Measurements from ENCODE around the gene TMEM234. TPM values are rescaled to one million over a fixed set of nuclear protein-coding genes. Genes with fewer than 3 reads are reported as not detected.

Gene TMEM234
- total RNA-seq, 1 donor from 2014 or later = 27.9 TPM

- no peak overlapping the region for H3K4me3 Mint-ChIP-seq (ENCODE audit: unreplicated experiment)
- no peak for DNase-seq (ENCODE audit: extremely low spot score, unreplicated experiment)
- peak overlapping the region; percentile 27 for H3K27ac Mint-ChIP-seq (ENCODE audit: unreplicated experiment)
- no peaks in the 10 kb centered on the region for H3K27me3 Mint-ChIP-seq (ENCODE audit: unreplicated experiment)
- H3K36me3 Mint-ChIP-seq (ENCODE audit: unreplicated experiment) = peaks cover 30% of the 10 kb centered on the region
- H3K4me1 Mint-ChIP-seq (ENCODE audit: unreplicated experiment) = peaks cover 32% of the 10 kb centered on the region
- TF ChIP-seq CTCF (IDR thresholded peaks at IDR 0.05) = no peak
- no peaks in the 10 kb centered on the region for H3K9me3 Mint-ChIP-seq (ENCODE audit: unreplicated experiment)
Observed at GRCh38 chr1:32197074-32197473, 25.1 kb downstream of the TMEM234 start.

- peak overlapping the region; percentile 27 for H3K27ac Mint-ChIP-seq (ENCODE audit: unreplicated experiment)
- no peak overlapping the region for H3K4me3 Mint-ChIP-seq (ENCODE audit: unreplicated experiment)
- H3K4me1 Mint-ChIP-seq (ENCODE audit: unreplicated experiment) = peaks cover 23% of the 10 kb centered on the region
- H3K36me3 Mint-ChIP-seq (ENCODE audit: unreplicated experiment) = peaks cover 39% of the 10 kb centered on the region
- no peak for DNase-seq (ENCODE audit: extremely low spot score, unreplicated experiment)
- no peaks in the 10 kb centered on the region for H3K27me3 Mint-ChIP-seq (ENCODE audit: unreplicated experiment)
- no peaks in the 10 kb centered on the region for H3K9me3 Mint-ChIP-seq (ENCODE audit: unreplicated experiment)
- no peak for TF ChIP-seq CTCF (IDR thresholded peaks at IDR 0.05)
Observed at GRCh38 chr1:32195972-32196823, 26.0 kb downstream of the TMEM234 start.

- Mint-ChIP-seq H3K4me3 (ENCODE audit: unreplicated experiment) (no peak overlapping the region), H3K36me3 (ENCODE audit: unreplicated experiment) (peaks cover 39% of the 10 kb centered on the region), H3K4me1 (ENCODE audit: unreplicated experiment) (peaks cover 23% of the 10 kb centered on the region), H3K9me3 (ENCODE audit: unreplicated experiment) (no peaks in the 10 kb centered on the region), H3K27ac (ENCODE audit: unreplicated experiment) (no peak overlapping the region), H3K27me3 (ENCODE audit: unreplicated experiment) (no peaks in the 10 kb centered on the region)
- TF ChIP-seq CTCF (IDR thresholded peaks at IDR 0.05) = no peak
- DNase-seq (ENCODE audit: extremely low spot score, unreplicated experiment) = no peak
Observed at GRCh38 chr1:32195531-32195930, 26.6 kb downstream of the TMEM234 start.

GRCh38 chr1:32194984-32195383 is 27.2 kb downstream of the TMEM234 start:
- Mint-ChIP-seq H3K27ac (ENCODE audit: unreplicated experiment) (no peak overlapping the region), H3K9me3 (ENCODE audit: unreplicated experiment) (no peaks in the 10 kb centered on the region), H3K4me1 (ENCODE audit: unreplicated experiment) (peaks cover 20% of the 10 kb centered on the region), H3K27me3 (ENCODE audit: unreplicated experiment) (no peaks in the 10 kb centered on the region), H3K4me3 (ENCODE audit: unreplicated experiment) (no peak overlapping the region), H3K36me3 (ENCODE audit: unreplicated experiment) (peaks cover 42% of the 10 kb centered on the region)
- DNase-seq (ENCODE audit: extremely low spot score, unreplicated experiment) = no peak
- no peak for TF ChIP-seq CTCF (IDR thresholded peaks at IDR 0.05)

- DNase-seq (ENCODE audit: extremely low spot score, unreplicated experiment) = no peak
- no peak for TF ChIP-seq CTCF (IDR thresholded peaks at IDR 0.05)
- peaks cover 56% of the 10 kb centered on the region for H3K36me3 Mint-ChIP-seq (ENCODE audit: unreplicated experiment)
- no peak overlapping the region for H3K27ac Mint-ChIP-seq (ENCODE audit: unreplicated experiment)
- H3K4me1 Mint-ChIP-seq (ENCODE audit: unreplicated experiment) = peaks cover 4% of the 10 kb centered on the region
- no peak overlapping the region for H3K4me3 Mint-ChIP-seq (ENCODE audit: unreplicated experiment)
- no peaks in the 10 kb centered on the region for H3K27me3 Mint-ChIP-seq (ENCODE audit: unreplicated experiment)
- no peaks in the 10 kb centered on the region for H3K9me3 Mint-ChIP-seq (ENCODE audit: unreplicated experiment)
Observed at GRCh38 chr1:32192220-32192948, 29.8 kb downstream of the TMEM234 start.

Data from osteocyte (in vitro differentiated cells).